B cell (primary cell): Measurements from ENCODE around the gene PTH1R.

ENCODE experiments used
- EZH2 ChIP-seq: IDR thresholded peaks from 2 replicates; pipeline ENCODE4 v1.6.1; 2012; ENCODE audit warnings: borderline replicate concordance, low read depth, mild to moderate bottlenecking, moderate library complexity, low read length; ENCODE audit not compliant: insufficient read depth, poor library complexity, severe bottlenecking
- TF ChIP-seq, protein P1 (sequence below): fragments of 200-600 bp; IDR thresholded peaks from one replicate; pipeline ENCODE4 v1.8.0; 2022; ENCODE audit warnings: antibody characterized with exemption, mild to moderate bottlenecking

DNA sequence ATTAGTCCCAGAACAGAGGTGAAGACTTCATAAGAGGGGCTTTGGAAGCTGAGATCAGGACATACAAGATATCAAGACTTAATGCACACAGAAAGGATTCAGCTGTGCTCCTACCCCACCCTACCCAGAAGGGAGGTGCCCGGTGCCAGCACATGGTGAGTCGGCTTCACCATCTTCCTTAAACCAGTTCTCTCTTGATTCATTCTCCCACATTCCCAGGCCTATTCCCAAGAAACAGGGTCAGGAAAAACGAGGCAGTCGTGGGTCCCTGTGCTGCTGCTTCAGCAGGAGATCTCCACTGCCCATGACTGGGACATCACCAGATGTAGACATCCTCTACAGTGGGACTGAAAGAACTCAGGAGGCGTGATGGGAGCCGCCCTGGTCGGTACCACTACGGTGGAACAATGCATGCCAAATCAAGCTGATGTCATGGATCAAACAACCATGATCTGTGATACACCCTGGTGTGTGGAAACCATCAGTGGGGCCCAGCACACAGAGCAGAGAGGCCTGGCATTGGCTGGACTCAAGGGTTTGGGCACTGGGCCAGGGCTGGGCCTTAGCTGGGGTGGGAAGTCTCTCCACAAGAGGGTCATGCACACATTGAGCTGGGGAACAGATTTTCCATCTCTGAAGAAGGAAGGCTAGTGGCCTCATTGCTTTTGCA is 57.1 kb downstream of the PTH1R start:
- no peak for TF ChIP-seq EZH2
- TF ChIP-seq, protein P1, sequence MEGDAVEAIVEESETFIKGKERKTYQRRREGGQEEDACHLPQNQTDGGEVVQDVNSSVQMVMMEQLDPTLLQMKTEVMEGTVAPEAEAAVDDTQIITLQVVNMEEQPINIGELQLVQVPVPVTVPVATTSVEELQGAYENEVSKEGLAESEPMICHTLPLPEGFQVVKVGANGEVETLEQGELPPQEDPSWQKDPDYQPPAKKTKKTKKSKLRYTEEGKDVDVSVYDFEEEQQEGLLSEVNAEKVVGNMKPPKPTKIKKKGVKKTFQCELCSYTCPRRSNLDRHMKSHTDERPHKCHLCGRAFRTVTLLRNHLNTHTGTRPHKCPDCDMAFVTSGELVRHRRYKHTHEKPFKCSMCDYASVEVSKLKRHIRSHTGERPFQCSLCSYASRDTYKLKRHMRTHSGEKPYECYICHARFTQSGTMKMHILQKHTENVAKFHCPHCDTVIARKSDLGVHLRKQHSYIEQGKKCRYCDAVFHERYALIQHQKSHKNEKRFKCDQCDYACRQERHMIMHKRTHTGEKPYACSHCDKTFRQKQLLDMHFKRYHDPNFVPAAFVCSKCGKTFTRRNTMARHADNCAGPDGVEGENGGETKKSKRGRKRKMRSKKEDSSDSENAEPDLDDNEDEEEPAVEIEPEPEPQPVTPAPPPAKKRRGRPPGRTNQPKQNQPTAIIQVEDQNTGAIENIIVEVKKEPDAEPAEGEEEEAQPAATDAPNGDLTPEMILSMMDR: no peak
